Osteocyte (in vitro differentiated cells): ENCODE results near the gene GNE. TPM values are rescaled to one million over a fixed set of nuclear protein-coding genes. Genes with fewer than 3 reads are reported as not detected.

Source experiments
- DNase-seq: peaks from one replicate; pipeline ENCODE4 v3.0.0; 2021; ENCODE audit warnings: mixed read lengths; ENCODE audit not compliant: unreplicated experiment; ENCODE audit errors: extremely low spot score
- H3K27ac Mint-ChIP-seq: one replicate; pipeline ENCODE4 v1.8.0; 2021; ENCODE audit warnings: mild to moderate bottlenecking, mixed read lengths; ENCODE audit not compliant: unreplicated experiment
- H3K27me3 Mint-ChIP-seq: one replicate; pipeline ENCODE4 v1.8.0; 2021; ENCODE audit warnings: mixed read lengths; ENCODE audit not compliant: unreplicated experiment
- H3K36me3 Mint-ChIP-seq: one replicate; pipeline ENCODE4 v1.8.0; 2021; ENCODE audit warnings: mixed read lengths; ENCODE audit not compliant: unreplicated experiment
- H3K4me1 Mint-ChIP-seq: one replicate; pipeline ENCODE4 v1.8.0; 2021; ENCODE audit warnings: mixed read lengths; ENCODE audit not compliant: unreplicated experiment
- H3K4me3 Mint-ChIP-seq: one replicate; pipeline ENCODE4 v1.8.0; 2021; ENCODE audit warnings: mild to moderate bottlenecking, moderate library complexity, mixed read lengths; ENCODE audit not compliant: unreplicated experiment
- H3K9me3 Mint-ChIP-seq: one replicate; pipeline ENCODE4 v1.8.0; 2021; ENCODE audit warnings: mixed read lengths; ENCODE audit not compliant: unreplicated experiment
- total RNA-seq: library from RNA; stranded (reverse); gene quantifications from 2 replicates; pipeline ENCODE4 v1.2.1, GENCODE V29; 2021
- TF ChIP-seq, protein P1 (sequence below): fragments of 200-600 bp; sonication (generic); IDR thresholded peaks from 2 replicates; pipeline ENCODE4 v1.5.0; 2021; ENCODE audit warnings: antibody characterized with exemption, mild to moderate bottlenecking, moderate library complexity

GNE gene
- total RNA-seq, 1 donor from 2014 or later: 16.9 TPM

DNA sequence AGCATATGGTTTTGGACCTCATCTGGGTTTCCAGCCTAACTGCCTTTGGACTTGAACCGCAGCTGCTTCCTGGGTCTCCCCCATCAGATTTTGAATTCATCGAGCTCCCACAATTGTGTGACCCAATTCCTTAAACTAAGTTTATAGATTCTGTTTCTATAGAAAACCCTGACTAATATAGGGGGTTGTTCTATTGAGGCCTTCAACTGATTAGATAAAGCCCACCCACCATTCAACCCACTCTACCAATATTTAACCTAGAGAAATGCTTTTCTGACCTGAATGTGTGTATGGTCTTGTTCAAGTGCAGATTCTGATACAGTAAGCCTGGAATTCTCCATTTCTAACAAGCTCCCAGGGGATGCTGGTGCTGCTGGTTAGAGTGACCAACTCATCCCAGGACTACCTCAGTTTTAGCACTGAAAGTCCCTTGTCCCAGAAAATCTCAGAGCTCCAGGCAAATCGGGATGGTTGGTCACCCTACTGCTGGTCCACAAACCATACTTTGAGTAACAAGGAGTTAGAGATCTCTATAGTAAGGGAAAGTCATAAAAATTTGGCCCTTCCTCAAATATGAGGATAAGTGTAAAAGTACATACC, 31.7 kb upstream of the GNE start:
- Mint-ChIP-seq H3K36me3 (no peaks in the 10 kb centered on the region), H3K27ac (no peak overlapping the region), H3K9me3 (no peaks in the 10 kb centered on the region), H3K4me1 (peaks cover 10% of the 10 kb centered on the region), H3K4me3 (no peak overlapping the region), H3K27me3 (no peaks in the 10 kb centered on the region)
- TF ChIP-seq, protein P1, sequence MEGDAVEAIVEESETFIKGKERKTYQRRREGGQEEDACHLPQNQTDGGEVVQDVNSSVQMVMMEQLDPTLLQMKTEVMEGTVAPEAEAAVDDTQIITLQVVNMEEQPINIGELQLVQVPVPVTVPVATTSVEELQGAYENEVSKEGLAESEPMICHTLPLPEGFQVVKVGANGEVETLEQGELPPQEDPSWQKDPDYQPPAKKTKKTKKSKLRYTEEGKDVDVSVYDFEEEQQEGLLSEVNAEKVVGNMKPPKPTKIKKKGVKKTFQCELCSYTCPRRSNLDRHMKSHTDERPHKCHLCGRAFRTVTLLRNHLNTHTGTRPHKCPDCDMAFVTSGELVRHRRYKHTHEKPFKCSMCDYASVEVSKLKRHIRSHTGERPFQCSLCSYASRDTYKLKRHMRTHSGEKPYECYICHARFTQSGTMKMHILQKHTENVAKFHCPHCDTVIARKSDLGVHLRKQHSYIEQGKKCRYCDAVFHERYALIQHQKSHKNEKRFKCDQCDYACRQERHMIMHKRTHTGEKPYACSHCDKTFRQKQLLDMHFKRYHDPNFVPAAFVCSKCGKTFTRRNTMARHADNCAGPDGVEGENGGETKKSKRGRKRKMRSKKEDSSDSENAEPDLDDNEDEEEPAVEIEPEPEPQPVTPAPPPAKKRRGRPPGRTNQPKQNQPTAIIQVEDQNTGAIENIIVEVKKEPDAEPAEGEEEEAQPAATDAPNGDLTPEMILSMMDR: no peak
- DNase-seq: no peak

DNA sequence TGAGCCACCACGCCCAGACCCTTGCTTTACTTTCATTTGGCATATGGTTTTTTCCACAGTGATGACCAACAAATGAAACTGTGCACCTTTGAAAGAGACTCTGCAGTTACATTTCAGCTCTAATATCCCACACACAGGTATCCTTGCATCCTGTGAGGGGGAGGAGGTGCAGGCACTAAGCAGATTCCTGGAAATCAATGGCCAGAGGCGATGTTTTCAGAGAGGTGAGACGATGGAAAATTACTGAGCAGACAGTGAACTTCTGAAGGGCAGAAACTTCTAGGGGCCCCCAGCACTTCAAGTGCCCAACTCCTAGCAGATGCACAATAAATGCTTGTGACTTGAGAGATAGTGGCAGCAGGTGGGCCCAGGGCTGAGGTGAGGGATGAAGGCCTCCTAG, 29.8 kb upstream of the GNE start:
- TF ChIP-seq, protein P1: no peak
- Mint-ChIP-seq H3K4me1 (peaks cover 1% of the 10 kb centered on the region), H3K27ac (no peak overlapping the region), H3K27me3 (no peaks in the 10 kb centered on the region), H3K36me3 (no peaks in the 10 kb centered on the region), H3K9me3 (no peaks in the 10 kb centered on the region), H3K4me3 (no peak overlapping the region)
- DNase-seq: no peak

DNA sequence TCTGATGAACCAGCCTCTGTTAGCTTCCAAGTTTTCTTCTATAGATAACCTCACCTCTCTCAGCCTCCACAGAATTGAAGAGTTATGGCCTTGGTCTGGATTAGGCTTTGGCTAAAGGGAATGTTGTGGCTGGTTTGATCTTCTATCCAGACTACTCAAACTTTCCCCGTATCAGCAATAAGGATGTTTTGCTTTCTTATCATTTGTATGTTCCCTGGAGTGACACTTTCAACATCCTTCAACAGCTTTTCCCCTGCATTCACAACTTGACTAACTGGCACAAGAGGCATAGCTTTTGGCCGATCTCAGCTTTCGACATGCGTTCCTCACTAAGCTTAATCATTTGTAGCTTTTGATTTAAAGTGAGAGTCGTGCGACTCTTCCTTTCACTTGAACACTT, 28.1 kb upstream of the GNE start:
- H3K36me3 Mint-ChIP-seq: no peaks in the 10 kb centered on the region
- no peak overlapping the region for H3K4me3 Mint-ChIP-seq
- no peak overlapping the region for H3K27ac Mint-ChIP-seq
- H3K27me3 Mint-ChIP-seq: no peaks in the 10 kb centered on the region
- no peaks in the 10 kb centered on the region for H3K9me3 Mint-ChIP-seq
- TF ChIP-seq, protein P1: no peak
- no peak for DNase-seq
- H3K4me1 Mint-ChIP-seq: peaks cover 1% of the 10 kb centered on the region

DNA sequence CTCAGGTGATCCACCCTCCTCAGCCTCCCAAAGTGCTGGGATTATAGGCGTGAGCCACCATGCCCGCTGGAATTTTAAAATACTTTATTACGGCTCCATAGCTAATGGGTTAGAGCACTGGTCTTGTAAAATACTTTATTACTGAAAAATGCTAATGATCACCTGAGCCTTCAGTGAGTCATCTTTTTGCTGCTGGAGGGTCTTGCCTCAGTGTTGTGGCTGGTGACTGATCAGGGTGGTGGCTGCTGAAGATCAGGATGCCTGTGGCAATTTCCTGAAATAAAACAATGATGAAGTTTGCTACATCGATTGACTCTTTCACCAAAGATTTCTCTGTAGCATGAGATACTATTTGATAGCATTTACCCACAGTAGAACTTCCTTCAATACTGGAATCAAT, 26.0 kb upstream of the GNE start:
- no peaks in the 10 kb centered on the region for H3K36me3 Mint-ChIP-seq
- no peaks in the 10 kb centered on the region for H3K27me3 Mint-ChIP-seq
- H3K4me1 Mint-ChIP-seq: peaks cover 1% of the 10 kb centered on the region
- no peak for DNase-seq
- no peaks in the 10 kb centered on the region for H3K9me3 Mint-ChIP-seq
- H3K27ac Mint-ChIP-seq: no peak overlapping the region
- no peak overlapping the region for H3K4me3 Mint-ChIP-seq
- TF ChIP-seq, protein P1: no peak

DNA sequence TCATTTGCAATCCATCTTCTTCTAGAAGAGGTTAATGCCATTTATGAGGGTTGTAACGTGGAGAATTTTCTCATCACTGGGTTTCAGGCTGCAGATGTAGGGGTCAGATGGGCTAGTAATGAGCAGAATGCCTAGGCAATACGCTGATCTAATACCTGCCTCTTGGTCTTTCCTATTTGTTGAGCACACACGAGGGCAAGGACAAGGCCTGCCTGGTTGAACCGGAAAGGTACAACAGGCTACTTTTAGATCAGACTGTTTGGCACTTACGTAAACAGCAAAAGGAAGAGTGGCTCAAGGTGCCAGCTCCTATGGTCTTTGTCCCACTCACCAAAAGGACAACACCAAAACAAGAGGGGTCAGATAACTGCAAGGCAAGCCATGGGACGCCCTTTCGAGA, 24.0 kb upstream of the GNE start:
- Mint-ChIP-seq H3K27ac (no peak overlapping the region), H3K9me3 (no peaks in the 10 kb centered on the region), H3K4me1 (peaks cover 1% of the 10 kb centered on the region), H3K36me3 (no peaks in the 10 kb centered on the region), H3K27me3 (no peaks in the 10 kb centered on the region), H3K4me3 (no peak overlapping the region)
- TF ChIP-seq, protein P1: no peak
- no peak for DNase-seq
